Psoas muscle (tissue), 8 donors: ENCODE measurements around the gene CCDC69. TPM values are rescaled to one million over a fixed set of nuclear protein-coding genes. Genes with fewer than 3 reads are reported as not detected.

ENCODE experiments used
- ATAC-seq, 4 donors: fragments of 200-7000 bp; cut with Tn5 transposase; one replicate each; pipeline ENCODE4 v1.9.1; 2020; ENCODE audit warnings: moderate library complexity in 3 of 4, mild to moderate bottlenecking in 2 of 4
- DNase-seq, 2 donors: peaks; one replicate each; pipeline ENCODE4 v3.0.0-alpha.2; 2020
- H3K27ac ChIP-seq: fragments of 200-600 bp; one replicate; pipeline ENCODE4 v1.8.0; 2022
- H3K27me3 ChIP-seq, 3 donors: fragments of 200-600 bp in 1 of 3; one replicate each; pipeline versions ENCODE4 v1.6.1 to v1.8.0; 2013 to 2022; ENCODE audit warnings: low read length in 2 of 3, mild to moderate bottlenecking in 2 of 3, moderate library complexity in 1 of 3; ENCODE audit not compliant: insufficient read depth in 3 of 3
- H3K36me3 ChIP-seq, 2 donors: fragments of 200-600 bp in 1 of 2; one replicate each; pipeline versions ENCODE4 v1.6.1 to v1.8.0; 2013 to 2022; ENCODE audit warnings: low read depth in 1 of 2, mild to moderate bottlenecking in 1 of 2, moderate library complexity in 1 of 2; ENCODE audit not compliant: insufficient read depth in 1 of 2
- H3K4me1 ChIP-seq: fragments of 200-600 bp; one replicate; pipeline ENCODE4 v1.8.0; 2022
- H3K4me3 ChIP-seq: fragments of 200-600 bp; one replicate; pipeline ENCODE4 v1.8.0; 2022; ENCODE audit warnings: mild to moderate bottlenecking
- H3K9me3 ChIP-seq: fragments of 200-600 bp; one replicate; pipeline ENCODE4 v1.8.0; 2022
- WGBS, 3 donors: extraction: QIAGEN DNeasy Blood & Tissue Kit; methylation state at CpG; one replicate each; pipeline versions ENCODE4 v1.1.6 to v1.1.7; 2013; 5-methylcytosine and 5-hydroxymethylcytosine counted together
- intact Hi-C, 2 donors: fragments of 100-400 bp; cut with DNase I; formaldehyde crosslinking; loops; one replicate each; pipeline versions ENCODE4 v1.11.0 to v1.14.2; 2022
- polyA plus RNA-seq, 3 donors: library from polyadenylated mRNA; stranded (reverse); fragments of 200-250 nt; gene quantifications; one replicate each; pipeline ENCODE4 v1.2.3, GENCODE V29; 2013
- total RNA-seq, 4 donors: library from RNA; stranded (reverse); fragmentation: NEBNext Ultra II Directional in 2 of 4; extraction: Animal tissue kit (Norgen Biotek cat#: 25700) in 2 of 4; gene quantifications; one replicate each; pipeline versions ENCODE4 v1.2.1 to v1.2.4, GENCODE V29; 2021 to 2023
- TF ChIP-seq, protein P1 (sequence below): fragments of 200-600 bp; IDR thresholded peaks from one replicate; pipeline ENCODE4 v1.8.0; 2022; ENCODE audit warnings: antibody characterized with exemption
- donor health status: healthy with polysubstance abuse.
- donor health status: DM: no; HTN: no; CAD: no; lungs with moderate emphysema.
- donor health status: Bipolar disorder and iron deficiency.
- donor health status: healthy.
- donor health status: DM: yes; HTN: yes; CAD: no.
- donor health status: DM: no; HTN: no; CAD: no.
- donor health status: DM: no; HTN: no; CAD: no.
- donor health status: DM: yes; HTN: yes; CAD: no.

Gene CCDC69
- total and polyA plus RNA-seq, 7 donors = 27.0 to 180 (median 65.9) TPM

DNA sequence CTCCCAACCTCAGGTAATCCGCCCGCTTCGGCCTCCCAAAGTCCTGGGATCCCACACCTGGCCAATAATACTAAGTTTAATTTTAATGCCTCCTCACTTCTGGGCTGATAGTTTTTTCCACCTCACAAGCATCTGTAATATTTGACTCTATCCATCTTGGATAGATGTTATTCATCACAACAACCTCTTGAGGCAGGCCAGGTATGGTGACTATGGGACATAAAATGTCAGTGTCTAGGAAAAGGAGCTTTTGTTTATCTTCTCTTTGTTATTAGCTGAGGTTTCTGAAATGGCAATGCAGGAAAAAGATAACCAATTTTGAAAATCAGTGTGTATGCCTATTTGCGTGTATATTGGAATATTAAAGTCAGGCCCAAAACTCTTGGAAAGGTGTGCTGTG is 1.2 kb upstream of the CCDC69 start:
- ATAC-seq (no peak), DNase-seq (no peak)
- Histone ChIP-seq H3K27ac (peak overlapping the region; percentile 12), H3K9me3 (no peaks in the 10 kb centered on the region), H3K27me3 (no peaks in the 10 kb centered on the region), H3K36me3 (no peaks in the 10 kb centered on the region), H3K4me3 (no peak overlapping the region), H3K4me1 (peaks cover 30% of the 10 kb centered on the region)
- 96 to 97% (median 96%) methylated on average over 4 of the region's 4 CpGs for WGBS, 3 donors
- intact Hi-C loops = no loop called here
- TF ChIP-seq, protein P1, sequence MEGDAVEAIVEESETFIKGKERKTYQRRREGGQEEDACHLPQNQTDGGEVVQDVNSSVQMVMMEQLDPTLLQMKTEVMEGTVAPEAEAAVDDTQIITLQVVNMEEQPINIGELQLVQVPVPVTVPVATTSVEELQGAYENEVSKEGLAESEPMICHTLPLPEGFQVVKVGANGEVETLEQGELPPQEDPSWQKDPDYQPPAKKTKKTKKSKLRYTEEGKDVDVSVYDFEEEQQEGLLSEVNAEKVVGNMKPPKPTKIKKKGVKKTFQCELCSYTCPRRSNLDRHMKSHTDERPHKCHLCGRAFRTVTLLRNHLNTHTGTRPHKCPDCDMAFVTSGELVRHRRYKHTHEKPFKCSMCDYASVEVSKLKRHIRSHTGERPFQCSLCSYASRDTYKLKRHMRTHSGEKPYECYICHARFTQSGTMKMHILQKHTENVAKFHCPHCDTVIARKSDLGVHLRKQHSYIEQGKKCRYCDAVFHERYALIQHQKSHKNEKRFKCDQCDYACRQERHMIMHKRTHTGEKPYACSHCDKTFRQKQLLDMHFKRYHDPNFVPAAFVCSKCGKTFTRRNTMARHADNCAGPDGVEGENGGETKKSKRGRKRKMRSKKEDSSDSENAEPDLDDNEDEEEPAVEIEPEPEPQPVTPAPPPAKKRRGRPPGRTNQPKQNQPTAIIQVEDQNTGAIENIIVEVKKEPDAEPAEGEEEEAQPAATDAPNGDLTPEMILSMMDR = no peak

- H3K36me3 ChIP-seq = no peaks in the 10 kb centered on the region
- 84 to 88% (median 85%) methylated on average over 6 of the region's 6 CpGs for WGBS, 3 donors
- H3K4me3 ChIP-seq = peak overlapping the region; percentile 82
- TF ChIP-seq, protein P1 = no peak
- intact Hi-C loops = no loop called here
- no peaks in the 10 kb centered on the region for H3K27me3 ChIP-seq
- DNase-seq = no peak
- no peaks in the 10 kb centered on the region for H3K9me3 ChIP-seq
- peaks cover 35% of the 10 kb centered on the region for H3K4me1 ChIP-seq
- H3K27ac ChIP-seq = peak overlapping the region; percentile 88
- ATAC-seq = no peak
Measured at GRCh38 chr5:151224372-151224771, 480 bp upstream of the CCDC69 start.

- intact Hi-C loops = no loop called here
- ATAC-seq (peak; percentile 33 to 61 (median 38)), DNase-seq (peak; percentile 59 to 69)
- TF ChIP-seq, protein P1 = no peak
- Histone ChIP-seq H3K9me3 (no peaks in the 10 kb centered on the region), H3K4me3 (peak overlapping the region; percentile 82), H3K27me3 (no peaks in the 10 kb centered on the region), H3K27ac (peak overlapping the region; percentile 88), H3K4me1 (peaks cover 46% of the 10 kb centered on the region), H3K36me3 (no peaks in the 10 kb centered on the region)
- 6 to 11% (median 9%) methylated on average over 4 of the region's 4 CpGs for WGBS, 3 donors
Measured at GRCh38 chr5:151222790-151223446, 974 bp downstream of the CCDC69 start.

DNA sequence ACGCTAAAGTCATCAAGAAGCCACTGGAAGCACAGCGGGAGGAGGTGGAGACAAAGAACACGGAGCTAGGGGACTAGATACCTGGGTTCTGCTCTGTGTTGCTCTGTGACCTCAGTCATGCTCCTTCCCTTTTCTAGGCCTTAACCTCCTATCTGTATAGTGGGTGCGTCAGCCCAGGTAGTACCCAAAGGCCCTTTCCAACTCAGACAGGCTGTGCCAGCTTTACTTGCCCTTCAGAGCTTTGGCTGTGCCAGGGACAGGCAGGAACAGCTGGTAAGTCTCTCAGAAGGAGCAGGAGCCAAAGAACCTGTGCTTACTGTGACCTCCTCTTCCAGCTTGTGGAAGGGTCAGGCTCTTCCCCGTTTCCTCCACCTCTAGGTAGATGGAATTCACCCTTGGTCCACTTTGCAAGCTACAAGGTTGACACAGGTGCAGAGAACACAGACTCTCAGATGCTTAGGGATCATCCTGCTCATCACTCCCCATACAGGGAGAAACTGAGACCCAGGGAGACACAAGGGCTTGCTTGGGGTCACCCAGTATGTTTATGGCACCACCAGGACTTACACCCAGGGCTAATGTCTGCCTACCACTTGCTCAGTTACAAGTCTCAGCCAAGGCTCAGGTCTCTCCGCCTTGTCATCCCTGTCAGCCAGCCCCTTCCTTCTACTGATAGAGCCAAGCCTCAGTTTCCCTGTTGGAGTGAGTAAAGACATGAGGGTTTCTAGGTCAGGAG is 1.7 kb downstream of the CCDC69 start:
- Histone ChIP-seq H3K27me3 (no peaks in the 10 kb centered on the region), H3K4me3 (peak overlapping the region; percentile 82), H3K36me3 (no peaks in the 10 kb centered on the region), H3K4me1 (peaks cover 53% of the 10 kb centered on the region), H3K9me3 (no peaks in the 10 kb centered on the region), H3K27ac (peak overlapping the region; percentile 88)
- TF ChIP-seq, protein P1 = no peak
- DNase-seq = peak; percentile 33 to 69
- WGBS, 3 donors = 52 to 71% (median 63%) methylated on average over 6 of the region's 6 CpGs
- peak; percentile 70 to 86 (median 84) for ATAC-seq
- intact Hi-C loops = no loop called here
